Kidney tubule cell (primary cell): ENCODE measurements around the gene MIPOL1.
"Not testable (repeated sequence)": the region's sequence is repeated elsewhere in the genome, so short reads cannot be mapped to it uniquely, and the experiment has no call there.

Experiments used
- DNase-seq: peaks from one replicate; pipeline ENCODE4 v3.0.0-alpha.2; 2018; ENCODE audit warnings: low spot score

The MIPOL1 gene

DNA sequence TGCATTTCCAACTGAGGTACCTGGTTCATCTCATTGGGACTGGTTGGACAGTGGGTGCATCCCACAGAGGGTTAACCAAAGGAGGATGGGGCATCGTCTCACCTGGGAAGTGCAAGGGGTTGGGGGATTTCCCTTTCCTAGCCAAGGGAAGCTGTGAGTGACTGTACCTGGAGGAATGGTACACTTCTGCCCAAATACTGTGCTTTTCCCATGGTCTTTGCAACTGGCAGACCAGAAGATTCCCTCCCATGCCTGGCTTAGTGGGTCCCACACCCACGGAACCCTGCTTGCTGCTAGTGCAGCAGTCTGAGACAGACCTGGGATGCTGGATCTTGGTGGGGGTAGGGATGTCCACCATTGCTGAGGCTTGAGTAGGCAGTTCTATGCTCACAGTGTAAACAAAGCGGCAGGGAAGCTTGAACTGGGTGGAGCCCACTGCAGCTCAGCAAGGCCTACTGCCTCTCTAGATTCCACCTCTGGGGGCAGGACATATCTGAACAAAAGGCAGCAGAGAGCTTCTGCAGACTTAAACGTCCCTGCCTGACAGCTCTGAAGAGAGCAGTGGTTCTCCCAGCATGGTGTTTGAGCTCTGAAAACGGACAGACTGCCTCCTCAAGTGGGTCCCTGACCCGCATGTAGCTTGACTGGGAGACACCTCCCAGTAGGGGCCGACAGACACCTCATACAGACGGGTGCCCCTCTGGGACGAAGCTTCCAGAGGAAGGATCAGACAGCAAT is 9.7 kb upstream of the MIPOL1 start:
- DNase-seq = not testable (repeated sequence)

DNA sequence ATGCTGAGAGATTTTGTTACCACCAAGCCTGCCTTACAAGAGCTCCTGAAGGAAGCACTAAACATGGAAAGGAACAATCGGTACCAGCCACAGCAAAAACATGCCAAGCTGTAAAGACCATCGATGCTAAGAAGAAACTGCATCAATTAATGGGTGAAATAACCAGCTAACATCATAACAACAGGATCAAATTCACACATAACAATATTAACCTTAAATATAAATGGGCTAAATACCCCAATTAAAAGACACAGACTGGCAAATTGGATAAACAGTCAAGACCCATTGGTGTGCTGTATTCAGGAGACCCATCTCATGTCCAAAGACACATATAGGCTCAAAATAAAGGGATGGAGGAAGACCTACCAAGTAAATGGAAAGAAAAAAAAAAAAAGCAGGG is 8.0 kb upstream of the MIPOL1 start:
- not testable (repeated sequence) for DNase-seq

DNA sequence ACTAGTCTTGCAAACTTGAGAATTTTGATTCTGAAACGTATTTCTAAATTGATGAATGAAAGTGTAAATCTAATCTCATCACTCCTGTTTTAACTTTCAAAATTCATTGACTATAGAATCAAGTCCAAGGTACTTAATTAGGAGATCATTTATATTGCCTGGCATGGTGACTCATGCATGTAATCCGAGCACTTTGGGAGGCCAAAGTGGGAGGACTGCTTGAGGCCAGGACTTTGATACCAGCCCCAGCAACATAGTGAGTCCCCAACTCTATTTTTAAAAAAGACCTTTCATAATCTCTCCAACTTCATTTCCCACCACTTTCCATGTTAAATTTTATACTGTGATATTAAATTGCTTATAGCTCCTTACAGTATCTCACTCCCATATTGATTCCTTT is 3.0 kb upstream of the MIPOL1 start:
- DNase-seq = no peak

DNA sequence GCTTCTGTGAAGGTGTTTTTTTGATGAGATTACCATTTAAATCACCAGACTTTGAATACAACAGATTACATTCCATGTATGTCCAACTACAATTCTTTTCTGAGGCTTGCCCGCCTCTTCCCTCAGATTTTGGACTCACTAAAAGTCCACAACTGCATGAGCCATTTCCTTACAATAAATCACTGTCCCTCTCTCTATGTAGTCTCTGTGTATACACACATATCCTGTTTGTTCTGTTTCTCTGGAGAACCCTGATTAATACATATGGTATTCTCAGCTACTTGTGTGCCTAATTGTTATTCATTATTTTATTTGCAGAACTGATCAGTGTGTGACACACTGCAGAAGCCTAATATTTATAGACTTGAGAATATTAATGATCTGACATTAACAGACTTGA is 2.4 kb upstream of the MIPOL1 start:
- DNase-seq = peak; percentile 78

DNA sequence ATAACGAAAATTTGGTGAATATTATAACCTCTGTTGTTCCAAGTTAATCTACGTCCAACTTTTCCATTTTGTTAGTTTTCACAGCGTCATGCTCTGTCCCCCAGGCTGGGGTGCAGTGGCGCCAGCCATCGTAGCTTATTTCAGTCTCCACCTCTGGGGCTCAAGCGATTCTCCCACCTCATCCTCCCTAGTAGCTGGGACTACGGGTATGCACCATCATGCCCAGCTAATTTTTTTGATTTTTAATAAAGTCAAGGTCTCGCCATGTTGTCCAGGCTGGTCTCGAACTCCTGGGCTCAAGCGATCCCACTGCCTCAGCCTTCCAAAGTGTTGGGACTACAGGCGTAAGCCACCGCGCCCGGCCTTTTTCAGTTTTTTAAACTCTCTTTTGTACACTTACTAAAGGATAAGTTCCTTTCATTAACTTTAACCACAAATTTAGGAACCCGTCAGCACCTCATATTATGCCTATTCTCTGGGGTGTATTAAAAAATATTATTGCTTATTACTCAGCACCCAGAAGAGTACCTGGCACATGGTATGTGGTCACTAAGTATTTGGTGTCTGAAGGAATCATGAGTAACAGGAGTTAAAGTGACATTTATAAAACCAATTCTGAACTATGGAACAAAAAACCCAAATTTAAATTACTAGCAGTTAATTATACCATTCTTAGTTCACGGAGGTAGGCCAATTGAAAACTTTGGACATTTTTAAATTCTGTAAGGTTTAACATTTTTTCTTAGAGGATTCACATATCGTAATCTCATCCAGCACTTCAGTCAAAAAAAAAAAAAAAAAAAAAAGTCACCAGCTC is 925 bp upstream of the MIPOL1 start:
- peak; percentile 24 for DNase-seq

DNA sequence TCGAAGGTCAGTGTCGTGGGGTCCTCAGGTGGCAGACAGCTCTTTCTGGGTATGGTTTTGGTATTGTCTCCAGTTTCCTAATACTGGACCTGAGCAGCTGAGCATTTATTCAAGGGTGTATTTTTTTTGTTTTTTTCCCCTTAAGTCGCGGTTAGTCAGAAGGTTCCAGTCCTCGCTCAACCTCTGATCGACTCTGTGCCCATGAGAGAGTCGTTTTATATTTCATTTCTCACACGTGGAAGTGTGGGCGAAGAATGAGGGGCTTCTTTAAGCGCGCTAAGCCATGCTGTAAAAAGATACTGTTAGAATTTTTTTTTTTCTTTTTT is 499 bp downstream of the MIPOL1 start:
- no peak for DNase-seq

DNA sequence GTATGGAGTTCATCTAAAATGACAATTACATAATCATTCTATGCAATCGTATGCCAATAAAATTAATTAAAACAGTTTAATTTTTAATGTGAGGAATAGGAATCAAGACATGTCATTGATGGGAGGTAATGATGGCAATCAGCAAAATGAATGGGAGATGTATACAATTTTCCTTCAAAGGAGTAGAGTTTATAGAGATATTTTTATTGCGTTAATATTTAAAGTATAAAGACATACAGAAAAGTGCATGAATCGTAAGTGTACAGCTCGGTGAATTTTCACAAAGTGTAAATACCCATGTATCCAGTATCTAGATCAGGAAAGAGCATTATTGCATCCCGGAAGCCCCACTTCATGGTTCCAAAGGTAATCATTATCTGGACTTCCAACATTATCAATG is 1.2 kb downstream of the MIPOL1 start:
- DNase-seq = no peak

DNA sequence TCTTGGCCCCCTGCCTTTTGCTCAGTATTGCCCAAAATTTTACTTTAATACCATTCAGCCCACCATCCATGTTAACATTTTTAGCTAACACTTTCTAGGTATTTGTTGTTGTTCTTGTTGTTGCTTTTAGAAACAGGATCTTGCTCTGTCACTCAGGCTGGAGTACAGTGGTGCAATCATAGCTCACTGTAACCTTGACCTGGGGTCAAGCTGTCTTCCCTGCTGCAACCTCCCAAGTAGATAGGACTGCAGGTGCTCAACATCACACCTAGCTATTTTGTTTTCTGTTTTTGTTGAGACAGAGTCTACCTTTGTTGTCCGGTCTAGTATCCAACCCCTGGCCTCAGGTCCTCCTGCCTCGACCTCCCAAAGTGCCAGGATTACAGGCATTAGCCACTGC is 4.0 kb downstream of the MIPOL1 start:
- DNase-seq = no peak

DNA sequence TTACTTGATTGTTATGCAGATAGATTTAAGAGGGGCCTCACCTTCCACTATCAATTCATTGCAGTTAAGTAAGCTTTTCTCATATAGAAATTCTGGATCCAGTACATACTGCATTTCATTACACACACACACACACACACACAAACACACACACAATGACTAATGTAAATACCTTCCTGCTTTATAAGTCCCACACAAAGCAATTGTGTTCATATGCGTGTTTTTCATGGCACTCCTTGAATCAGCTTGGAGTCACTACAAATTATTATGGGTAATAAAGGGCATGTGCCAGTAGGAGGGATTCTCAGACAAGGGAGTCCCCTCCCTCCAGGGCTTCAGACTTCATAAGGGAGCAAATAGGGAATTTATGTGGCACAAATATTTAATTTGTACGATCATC is 4.5 kb downstream of the MIPOL1 start:
- DNase-seq = peak; percentile 9

DNA sequence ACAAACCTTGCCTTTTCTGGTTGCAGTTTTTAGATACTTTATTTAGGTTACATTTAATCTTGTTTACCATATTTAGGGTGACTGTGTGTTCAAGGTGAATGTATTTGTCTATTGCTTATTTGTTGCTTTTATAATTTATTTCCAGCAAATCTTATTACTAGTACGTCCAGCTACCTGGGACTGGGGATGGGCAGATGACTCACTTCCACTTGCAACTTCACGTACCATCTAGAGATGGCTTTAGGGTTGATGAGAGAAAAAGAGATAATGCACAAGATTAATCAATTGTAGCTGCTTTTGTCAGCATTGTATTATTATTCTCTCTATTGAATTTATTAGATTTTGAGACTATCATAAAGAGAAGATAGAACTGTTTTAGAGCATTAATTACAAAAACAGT is 5.1 kb downstream of the MIPOL1 start:
- no peak for DNase-seq

DNA sequence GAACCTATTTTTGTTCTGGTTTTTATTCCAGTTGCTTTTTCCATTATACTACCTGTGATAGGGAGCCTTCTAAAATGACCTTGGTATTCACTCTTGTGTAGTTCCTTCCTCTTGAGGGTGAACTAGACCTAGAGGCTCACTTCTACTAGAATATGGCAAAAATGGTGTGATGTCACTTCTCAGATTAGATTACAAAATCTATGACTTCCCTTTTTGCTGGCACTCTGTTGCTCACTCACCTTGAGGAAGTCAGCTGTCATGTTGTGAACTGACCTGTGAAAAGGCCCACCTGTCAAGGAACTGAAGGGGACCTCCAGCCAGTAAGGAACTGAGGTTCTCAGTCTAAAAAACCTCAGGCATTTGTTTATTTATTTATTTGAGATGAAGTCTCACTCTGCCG is 5.7 kb downstream of the MIPOL1 start:
- no peak for DNase-seq

DNA sequence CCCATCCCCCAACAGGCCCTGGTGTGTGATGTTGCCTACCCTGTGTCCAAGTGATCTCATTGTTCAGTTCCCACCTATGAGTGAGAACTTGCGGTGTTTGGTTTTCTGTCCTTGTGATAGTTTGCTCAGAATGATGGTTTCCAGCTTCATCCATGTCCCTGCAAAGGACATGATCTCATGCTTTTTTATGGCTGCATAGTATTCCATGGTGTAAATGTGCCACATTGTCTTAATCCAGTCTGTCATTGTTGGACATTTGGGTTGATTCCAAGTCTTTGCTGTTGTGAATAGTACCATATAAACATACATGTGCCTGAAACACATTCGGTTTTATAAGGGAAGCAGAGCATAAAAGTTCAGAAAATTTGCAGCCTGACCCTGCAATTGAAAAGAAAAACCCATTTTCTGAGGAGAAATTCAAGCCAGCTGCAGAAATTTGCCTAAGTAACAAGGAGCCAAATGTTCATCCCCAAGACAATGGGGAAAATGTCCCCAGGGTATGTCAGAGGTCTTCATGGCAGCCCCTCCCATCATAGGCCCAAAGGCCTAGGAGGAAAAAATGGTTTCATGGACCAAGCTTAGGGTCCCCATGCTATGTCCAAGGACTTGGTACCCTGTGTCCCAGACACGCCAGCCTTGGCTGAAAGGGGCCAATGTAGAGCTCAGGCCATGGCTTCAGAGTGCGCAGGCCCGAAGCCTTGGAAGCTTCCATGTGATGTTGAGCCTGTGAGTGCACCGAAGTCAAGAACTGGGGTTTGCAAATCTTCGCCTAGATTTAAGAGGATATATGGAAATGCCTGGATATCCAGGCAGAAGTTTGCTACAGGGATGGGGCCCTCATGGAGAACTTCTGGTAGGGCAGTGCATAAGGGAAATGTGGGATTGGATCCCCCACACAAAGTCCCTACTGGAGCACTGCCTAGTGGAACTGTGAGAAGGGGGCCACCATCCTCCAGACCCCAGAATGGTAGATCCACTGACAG is 8.2 kb downstream of the MIPOL1 start:
- DNase-seq = not testable (repeated sequence)

DNA sequence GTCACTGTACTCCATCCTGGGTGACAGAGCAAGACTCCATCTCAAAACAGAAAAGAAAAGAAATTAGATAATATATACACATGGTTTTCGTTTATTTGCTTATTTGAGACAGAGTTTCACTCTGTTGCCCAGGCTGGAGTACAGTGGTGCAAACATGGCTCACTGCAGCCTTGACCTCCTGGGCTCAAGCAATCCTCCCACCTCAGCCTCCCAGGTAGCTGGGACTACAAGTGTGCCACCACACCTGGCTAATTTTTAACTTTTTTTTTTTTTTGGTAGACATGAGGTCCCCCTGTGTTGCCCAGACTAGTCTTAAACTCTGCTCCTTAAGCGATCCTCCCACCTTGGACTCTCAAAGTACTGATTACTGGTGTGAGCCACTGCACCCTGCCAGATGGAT is 11.9 kb downstream of the MIPOL1 start:
- DNase-seq = not testable (repeated sequence)

DNA sequence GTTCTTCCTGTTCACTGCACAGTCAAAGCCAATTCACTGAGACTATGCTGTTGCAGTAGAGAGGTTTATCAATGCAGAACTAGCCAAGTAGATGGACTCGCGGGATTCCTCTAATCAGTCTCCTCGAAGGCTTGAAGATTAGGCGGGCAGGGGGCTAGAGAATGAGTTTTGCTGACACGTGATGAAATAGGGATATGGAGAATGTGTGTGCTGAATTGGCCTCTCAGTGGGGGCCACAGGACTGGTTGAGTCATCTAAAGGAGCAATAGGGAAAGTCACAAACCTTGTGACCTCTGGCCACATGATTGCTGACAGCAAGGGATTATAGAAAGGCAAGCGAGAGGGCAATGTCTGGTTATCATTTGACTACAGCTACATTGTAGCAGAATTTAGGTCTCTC is 12.7 kb downstream of the MIPOL1 start:
- no peak for DNase-seq

DNA sequence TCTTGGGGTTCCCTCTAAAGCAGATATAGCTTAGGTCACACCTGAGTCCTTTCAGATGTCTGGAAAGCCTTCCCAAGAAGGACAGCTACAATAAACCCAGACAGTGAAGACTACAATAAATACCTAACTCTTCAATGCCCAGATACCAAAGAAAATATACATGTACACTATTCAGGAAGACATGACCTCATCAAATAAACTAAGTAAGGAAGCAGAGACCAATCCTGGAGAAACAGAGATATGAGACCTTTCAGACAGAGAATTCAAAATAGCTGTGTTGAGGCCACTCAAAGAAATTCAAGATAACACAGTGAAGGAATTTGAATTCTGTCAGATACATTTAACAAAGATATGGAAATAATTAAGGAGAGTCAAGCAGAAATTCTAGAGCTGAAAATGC is 15.3 kb downstream of the MIPOL1 start:
- DNase-seq = no peak

DNA sequence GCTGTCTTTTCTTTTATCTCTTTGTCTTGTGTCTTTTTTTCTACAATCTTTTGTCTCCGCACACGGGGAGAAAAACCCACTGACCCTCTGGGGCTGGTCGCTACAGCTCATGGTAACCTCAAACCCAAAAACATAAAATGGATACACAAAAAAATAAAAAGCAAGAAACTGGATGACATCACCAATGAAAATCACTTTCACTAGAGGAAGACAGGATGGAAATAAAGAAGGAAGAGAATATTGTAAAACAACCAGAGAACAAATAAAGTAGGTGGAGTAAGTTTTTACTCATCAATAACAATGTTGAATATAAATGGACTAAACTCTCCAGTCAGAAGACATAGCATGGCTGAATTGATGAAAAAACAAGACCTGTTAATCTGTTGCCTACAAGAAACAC is 17.6 kb downstream of the MIPOL1 start:
- no peak for DNase-seq

DNA sequence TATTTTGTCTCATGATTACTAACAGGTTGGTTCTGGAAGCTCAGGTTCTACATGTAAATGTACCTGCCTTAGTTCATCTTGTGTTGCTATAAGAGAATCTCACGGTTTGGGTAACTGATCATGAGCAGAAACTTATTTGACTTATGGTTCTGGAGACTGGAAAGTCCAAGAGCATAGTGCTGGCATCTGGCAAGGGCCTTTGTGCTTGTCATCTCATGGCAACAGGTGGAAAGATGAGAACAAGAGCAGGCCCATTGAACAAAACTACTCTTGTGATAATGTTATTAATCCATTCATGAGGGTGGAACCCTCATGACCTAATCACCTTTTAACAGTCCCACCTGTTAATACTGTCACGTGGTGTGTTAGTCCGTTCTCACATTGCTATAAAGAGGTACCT is 23.3 kb downstream of the MIPOL1 start:
- DNase-seq = no peak

DNA sequence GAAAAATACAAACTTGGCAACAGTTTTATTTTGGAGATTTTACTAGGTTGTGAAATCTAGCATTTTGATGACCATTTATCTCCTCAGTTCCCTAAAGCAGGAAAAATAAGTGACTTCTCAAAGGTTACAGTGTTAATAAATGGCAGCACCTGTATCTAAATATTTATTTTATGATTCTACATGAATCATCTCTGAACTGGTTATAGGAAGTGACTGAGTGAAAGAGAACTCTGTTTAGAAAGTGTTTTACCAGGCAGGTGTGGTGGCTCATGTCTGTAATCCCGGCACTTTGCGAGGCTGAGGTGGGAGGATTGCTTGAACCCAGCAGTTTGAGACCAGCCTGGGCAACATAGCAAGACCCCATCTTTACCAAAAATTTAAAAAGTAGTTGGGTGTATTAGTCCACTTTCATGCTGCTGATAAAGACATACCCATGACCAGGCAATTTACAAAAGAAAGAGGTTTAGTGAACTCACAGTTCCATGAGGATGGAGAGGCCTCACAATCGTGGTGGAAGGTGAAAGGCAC is 26.3 kb downstream of the MIPOL1 start:
- peak; percentile 51 for DNase-seq

DNA sequence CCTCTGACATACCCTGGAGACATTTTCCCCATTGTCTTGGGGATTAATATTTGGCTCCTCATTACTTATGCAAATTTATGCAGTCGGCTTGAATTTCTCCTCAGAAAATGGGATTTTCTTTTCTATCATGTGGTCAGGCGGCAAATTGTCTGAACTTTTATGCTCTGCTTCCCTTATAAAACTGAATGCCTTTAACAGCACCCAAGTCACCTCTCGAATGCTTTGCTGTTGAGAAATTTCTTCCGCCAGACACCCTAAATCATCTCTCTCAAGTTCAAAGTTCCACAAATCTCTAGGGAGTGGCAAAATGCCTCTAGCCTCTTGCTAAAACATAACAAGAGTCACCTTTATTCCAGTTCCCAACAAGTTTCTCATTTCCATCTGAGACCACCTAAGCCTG is 27.9 kb downstream of the MIPOL1 start:
- DNase-seq = not testable (repeated sequence)

DNA sequence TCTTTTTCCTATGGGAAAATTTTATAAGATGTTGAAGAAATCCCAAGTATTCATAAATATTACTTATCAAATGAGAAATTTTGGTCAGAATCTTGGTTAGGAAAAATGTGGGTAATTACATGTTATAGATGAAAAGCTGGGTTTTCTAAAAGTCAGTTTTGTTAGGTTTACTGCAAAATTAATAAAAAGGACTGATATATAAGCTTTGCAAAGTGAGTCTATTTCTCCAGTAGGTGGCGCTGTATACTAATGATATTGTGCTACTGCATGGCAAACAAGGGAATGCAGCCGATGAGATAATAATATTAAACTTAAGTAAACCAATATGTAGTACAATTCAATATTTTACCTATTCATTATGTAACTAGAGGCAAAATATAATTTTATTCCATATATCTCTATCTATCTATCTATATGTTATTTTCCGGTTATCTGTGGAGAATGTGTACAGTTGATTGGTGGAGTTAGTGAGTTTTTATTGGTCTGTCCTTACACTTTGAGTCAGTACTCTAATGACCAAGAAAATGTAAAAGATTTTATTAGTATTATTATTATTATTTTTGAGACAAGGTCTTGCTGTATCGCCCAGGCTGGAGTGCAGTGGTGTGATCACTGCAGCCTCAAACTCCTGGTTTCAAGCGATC is 32.9 kb downstream of the MIPOL1 start:
- DNase-seq = peak; percentile 69

DNA sequence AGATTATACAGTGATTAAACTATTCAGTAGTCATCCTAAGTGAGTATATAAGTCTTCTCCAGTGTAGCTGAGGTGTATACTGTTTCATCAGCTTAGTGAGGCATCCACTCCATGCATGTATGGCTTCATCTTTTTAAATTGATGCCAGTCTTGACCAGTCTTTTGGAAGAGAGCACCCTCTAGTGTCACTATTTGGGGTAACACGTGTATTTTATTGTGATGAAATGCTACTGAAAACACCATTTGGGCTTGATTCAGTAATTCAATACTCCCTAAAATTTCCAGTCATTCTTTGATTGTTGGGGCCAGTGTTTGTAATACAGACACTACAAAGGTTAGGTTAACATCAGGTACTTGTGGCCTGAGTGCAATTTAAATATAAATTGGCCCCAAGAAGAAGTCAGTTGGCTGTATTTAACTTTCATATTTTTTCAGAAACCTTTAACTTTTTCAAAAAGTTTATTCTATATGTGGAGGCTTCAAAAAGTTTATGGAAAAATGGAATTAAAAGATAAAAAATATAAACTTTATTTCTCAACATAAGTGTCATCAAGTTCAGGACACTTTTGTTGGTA is 35.3 kb downstream of the MIPOL1 start:
- DNase-seq = peak; percentile 62
